ENCODE data around the gene PDE8B. TPM values are rescaled to one million over a fixed set of nuclear protein-coding genes. Genes with fewer than 3 reads are reported as not detected.
A peak's percentile ranks its signal among the peaks of the same experiment; 100 is the strongest.

PDE8B gene
- total RNA-seq, 1 experiment from 2014 or later: 0.19 TPM

DNA sequence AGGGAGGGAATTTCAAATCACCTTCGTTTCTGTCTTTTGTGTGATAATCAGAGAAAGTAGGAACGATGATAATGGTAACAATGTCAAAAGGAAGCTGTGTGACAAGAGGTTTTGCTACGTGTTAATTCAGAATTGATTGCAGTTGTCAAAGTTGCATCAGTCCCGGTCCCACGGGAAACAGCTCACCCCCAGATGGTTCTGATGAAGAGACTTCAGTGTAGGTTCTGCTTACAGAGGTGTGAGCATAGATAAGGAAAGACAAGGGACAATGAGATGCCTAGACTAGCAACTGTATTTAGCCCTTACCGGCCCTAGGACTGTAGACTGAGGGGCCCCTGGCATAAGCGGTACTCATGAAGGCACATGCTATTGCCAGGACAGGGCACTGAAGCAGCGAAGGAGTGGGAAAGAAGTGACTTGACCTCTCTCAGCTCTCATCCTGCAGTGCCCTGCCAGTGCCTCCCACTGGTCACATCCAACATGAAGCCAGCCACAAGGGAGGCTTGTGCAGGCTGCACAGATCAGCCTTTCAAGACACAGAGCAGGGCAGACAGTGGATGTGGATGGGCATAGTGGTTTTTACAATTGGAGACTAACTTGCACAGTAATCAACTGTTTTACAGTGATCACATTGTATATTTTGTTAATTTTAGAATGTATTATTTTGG lies 21.1 kb downstream of the PDE8B start:
- DNase-seq (ENCODE audit: low spot score): no peak

DNA sequence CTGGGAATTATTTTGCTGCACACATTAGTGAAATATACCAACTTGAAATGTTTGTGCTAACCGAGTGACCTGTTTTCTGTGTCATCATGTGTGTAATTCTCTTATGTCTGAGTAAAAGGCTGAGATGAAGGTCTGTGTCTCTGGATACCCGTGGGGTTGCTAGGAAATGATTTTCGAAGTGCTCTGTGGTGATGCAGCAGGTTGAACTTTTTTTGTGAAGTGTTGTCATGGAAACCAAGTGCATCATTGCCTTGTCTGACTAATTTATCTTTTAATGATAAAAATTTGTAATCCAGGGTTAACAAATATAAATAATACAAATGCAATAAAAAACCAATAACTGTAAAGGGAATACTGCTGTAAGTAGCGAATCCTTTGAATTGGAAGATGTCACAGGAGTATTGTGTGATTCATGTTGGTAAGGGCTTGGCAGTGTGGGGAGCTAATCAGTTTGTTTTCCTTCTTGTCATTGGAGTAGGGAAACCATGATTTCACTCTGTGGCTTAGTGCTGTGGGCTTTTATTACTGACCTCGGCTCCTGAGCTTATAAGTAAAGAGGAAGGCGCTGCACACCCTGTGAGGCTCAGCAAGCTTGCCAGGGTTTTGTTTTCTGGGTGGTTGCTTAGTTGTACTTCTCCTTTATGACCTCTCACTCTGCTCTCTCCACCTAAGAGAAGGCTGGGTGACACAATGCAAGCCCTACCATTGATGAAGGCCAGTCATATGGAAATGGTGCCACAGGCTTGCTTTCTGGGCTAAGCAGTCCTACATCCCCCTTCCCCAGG lies 22.3 kb downstream of the PDE8B start:
- peak; percentile 24 for DNase-seq (ENCODE audit: low spot score)

DNA sequence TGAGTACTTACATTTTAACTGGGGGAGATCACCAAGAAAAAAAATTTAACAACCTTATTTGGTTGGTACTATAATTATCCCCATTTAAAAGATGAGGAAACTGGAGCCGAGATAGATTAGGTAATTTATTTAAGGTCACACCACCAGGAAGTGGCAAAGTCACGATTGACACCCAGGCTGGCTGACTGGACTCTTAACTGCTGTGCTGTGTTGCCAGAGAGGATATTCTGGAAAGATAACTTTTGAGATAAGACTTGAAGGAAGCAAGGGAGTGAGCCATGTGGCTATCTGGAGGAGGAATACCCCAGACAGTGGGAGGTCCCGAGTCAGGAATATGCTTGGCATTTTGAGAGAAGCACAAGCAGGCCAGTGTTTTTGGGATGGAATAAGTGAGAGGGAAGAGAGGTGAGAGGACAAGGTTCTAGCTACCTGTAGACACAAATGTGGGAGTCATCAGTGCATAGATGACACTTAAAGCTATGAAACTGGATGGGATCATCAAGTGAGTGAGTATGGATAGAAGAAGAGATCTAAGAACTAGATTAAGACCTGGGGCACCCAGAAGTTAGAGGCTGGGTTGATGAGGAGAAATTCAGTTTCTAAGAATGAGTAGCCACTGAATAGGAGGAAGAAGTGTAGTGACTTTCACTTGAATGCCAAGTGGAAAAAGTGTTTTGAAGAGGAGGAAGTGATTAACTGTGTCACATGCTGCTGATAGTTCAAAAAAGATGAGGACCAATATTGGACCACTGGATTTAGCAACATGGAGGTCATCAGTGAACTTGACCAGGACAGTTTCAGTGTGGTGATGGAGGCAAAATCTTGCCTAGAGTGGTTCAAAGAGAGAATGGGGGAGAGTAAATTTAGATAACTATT lies 25.6 kb downstream of the PDE8B start:
- no peak for DNase-seq (ENCODE audit: low spot score)

DNA sequence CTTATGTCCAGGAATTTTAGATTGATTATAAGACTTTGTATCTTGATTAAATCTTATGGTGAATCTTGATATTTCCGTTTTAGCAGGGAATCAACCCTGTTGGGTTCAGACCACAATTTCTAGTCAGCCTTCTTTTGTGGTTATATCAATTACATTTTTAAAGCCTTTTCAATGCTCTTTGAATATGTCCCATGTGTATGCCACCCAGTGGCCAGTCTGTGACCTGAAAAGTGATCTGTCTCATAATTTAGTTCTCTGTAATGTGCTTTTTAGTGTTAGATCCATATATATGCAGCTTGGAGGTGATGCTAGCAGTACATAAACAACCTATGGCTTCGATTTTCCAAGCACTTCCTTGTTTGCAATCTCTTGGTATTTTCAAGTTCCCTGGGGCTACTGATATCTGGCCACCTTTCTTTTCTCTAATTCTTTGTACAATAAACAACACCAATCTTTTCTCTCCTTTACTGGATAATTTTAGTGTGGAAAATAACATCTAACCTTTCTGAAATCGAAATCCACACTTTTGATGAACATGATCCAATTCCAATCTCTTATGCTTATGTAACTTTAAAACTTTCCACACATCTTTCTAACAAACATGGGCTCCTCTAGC lies 28.8 kb downstream of the PDE8B start:
- DNase-seq (ENCODE audit: low spot score): no peak

DNA sequence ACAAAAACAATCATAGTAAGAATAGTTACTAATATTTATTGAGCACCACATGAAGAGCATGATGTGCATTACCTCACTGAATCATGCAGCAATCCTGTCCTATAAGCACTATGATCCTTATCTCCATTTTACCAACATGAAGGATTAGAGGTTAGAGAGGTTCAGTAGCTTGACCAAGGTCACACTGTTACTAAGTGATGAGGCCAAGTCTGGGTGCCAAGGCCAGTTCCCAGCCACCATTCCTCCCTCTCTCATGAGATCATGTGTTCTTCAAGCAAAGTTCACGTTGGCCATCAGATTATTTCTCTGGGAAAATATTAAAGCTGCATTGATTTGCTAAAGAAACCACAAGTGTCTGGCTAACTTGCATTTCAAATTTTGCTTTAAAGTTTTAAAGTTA lies 31.0 kb downstream of the PDE8B start:
- DNase-seq (ENCODE audit: low spot score): no peak

DNA sequence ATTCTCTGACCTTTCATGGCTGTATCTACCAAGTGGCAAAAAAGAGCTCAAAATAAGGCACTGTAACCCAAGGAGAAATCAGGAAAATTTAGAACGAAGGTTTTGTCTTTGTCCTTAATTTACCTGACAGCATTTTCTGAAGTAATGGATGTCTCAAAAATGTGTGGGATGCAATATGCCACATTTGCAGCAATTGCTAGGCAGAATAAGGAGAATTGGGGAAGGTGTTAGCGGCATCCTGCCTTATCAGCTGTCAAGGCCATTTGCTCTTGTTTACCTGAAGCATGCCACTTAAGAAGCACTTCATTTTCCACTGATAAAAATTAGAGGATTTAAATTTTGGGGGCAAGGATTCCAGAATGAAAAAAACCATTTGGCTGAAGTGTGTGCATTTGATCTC lies 39.0 kb downstream of the PDE8B start:
- no peak for DNase-seq (ENCODE audit: low spot score)

DNA sequence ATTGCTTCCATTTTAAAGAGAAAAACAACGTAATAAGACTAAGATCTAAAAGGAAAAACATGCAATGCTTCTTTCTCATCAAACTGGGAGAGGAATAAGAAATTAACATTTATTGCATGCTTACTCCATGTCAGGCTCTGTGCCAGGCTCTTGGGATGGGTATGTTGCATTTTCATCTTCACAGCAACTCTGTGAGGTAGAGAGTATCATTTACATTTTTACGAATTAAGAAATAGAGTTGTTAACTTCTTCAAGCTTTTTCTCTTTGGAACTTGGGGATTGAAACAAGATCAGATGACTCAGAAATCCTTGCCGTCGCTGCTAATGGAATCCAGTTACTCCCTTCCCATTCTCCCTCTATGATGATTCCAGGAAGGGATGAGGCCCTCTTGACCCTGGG lies 39.5 kb downstream of the PDE8B start:
- no peak for DNase-seq (ENCODE audit: low spot score)

DNA sequence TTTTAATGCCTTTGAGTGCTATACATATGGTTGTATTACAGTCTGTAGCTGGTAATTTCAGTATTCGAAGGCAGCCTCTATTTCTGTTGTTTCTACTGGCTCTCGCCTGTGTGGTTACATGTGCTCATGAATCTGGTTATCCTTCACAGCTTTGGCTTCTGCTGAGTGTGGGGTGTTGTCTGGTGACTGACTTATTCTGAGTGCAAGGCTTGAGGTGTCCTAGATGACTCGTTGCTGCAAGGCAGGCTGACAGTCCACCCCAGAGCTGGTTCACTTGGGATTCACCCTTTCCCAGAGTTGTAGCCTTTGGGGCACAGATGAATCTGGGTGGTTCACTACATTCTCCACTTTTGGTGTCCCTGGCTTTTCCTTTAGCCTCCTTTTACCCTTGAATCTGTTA lies 41.4 kb downstream of the PDE8B start:
- no peak for DNase-seq (ENCODE audit: low spot score)

DNA sequence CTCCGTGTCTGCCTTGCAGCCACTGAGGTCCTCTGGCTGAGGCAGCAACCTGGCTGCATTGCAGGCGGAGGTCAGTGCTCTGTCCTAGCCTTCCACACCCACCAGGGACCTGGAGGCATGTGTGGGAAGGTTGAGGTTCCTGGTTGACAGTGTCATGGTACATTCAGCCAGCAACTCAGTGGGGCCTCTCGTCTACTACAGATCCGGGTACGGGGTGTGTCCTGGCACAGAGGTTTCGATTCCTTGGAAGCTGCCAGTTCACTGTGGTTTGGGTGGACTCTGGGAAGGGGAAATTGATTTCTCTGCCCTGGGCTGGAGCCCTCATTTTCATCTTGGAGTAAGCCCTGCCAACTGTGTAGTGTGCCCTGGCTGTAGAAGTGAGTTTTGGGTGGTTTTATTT lies 45.1 kb downstream of the PDE8B start:
- DNase-seq (ENCODE audit: low spot score): no peak

DNA sequence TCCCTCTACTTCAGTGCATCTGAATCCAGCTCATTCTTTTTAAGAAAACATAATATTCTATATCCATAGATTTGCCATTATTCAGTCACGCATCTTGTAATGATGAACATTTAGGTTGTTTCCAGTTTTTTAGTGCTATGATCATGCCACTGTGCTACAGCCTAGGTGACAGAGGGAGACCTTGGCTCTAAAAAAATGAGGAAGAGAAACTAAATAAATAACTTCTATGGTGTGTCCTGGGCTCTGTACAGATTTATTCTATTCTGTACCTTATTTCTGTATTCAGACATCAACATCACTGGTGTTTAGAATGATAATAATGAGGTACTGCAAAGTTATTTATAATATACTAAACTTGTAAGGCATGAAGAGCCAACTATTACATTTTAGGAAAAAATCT lies 45.9 kb downstream of the PDE8B start:
- no peak for DNase-seq (ENCODE audit: low spot score)

DNA sequence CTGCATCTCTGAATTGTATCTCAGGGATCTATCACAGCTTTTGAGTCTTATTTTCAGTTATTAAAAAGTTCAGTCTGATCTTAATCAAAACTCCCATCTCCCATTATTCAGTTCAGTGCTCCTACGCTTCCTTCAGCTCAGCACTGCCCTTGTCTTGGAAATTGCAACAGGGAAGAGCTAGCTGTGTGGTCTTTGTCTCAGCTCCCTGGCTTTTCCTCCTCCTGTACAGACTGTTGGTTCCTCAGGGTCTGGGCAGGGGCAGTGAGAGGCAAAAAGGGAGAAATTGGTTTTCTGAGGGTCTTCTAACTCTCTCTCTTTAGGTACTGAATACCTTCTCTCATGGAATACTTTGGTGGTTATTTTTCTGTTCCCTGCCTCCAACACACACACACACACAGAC lies 48.2 kb downstream of the PDE8B start:
- no peak for DNase-seq (ENCODE audit: low spot score)

DNA sequence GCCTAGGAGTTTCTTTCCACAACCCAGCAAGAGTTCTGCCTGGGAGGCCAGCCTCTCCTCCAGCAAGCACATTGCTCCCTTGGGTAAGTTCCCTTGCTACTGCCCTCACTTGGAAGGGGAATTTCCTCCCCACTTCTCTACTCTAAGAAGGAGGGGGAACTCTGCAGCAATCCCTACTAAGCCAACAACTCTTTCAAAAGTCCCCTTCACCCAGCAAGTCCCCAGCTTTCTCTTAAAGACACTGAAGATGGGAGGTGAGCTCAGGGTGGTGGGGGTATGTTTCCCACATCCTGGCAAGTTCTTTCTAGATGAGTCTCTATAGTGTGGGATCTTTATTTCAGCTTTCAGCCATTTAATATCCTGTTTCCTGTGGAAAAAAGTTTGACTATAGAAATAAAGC lies 49.0 kb downstream of the PDE8B start:
- DNase-seq (ENCODE audit: low spot score): no peak

DNA sequence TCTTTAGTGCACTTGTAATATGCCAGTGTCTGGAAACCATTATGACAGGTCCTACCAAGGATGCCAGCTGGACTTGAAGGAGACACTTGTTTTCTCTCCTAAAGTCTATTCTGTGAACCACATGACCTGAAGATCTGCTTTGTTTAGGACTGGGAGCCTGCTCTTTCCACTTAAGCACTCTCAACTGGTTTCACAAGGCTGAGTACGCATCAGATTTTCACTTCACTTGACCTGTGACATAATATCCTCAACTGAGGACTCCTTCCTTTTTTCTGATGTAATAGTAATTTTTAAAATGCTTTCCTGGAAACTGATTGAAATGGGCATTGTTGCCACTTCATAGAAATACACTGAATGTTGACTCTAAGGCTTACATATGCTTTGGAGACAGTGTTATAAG lies 52.2 kb downstream of the PDE8B start:
- no peak for DNase-seq (ENCODE audit: low spot score)

DNA sequence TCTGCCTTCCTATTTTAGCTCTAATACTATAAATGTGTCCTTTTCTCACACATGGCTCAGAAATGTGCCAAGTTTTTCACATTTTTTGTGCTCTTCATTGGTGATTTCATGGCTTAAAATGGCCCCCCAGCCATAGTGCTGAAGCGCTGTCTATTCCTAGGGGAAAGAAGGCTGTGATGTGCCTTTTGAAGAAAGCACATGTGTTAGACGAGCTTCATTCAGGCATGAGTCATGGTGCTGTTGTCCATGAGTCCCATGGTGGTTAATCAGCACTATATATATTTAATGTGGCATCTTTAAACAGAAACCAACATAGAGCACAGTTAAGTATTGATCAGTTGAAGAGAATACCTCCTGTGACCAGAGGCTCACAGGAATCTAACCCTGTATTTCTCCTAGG lies 55.8 kb downstream of the PDE8B start:
- DNase-seq (ENCODE audit: low spot score): no peak

DNA sequence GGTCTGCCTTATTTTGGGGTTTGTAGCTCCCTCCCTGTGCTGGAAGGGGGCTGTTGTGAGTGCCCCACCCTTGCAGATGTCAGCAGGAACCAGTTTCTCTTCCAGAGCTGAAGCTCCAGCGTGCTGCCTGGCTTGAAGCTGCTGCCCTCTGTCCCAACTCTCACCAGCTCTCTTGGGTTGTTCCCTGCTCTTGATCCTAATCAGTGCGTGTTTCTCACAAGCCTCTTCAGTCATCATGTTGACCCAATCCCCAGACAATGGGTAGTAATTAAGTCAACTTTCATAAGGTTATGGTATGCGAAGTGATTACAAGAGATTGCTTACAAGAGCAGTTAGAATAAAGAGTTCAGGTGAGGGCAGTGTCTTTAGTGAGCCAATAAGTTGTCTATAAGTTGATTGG lies 57.0 kb downstream of the PDE8B start:
- DNase-seq (ENCODE audit: low spot score): no peak

DNA sequence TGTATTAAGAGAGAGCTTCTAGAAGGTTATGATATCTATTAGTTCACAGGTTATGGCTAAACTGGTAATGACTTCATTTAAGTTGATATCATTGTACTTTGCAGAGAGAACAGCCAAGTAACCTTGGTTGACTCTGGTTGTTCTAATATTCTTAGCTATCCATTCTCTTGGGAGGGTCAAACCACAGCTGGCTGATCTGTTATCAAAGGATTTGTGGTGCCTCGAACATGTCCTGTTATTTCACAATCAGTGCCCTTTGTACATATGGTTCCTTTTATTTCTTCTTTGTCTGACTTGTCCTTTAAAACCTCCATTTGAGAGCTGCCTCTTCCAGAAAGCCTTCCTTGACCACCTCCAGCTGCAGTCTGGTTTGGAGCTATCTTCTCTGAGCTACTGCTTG lies 61.7 kb downstream of the PDE8B start:
- DNase-seq (ENCODE audit: low spot score): no peak

DNA sequence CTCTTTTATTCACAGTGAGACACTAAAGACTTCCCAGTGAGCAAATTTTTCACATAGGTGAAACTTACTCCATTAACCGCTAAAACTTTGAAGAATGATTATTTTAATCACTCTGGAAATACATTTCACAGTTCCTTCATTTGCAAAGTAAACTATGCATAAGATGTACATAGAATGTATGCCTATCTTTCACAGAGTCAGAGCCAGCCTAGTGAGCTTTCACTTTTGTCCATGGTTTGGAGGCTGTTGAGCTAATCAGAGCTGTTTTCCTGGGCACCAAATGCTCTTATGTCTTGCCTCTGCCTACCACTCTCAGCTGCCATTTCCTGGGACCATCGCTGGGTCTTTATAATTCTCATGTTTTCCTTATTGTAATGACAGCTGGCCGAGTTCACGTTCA lies 67.3 kb downstream of the PDE8B start:
- DNase-seq (ENCODE audit: low spot score): no peak

DNA sequence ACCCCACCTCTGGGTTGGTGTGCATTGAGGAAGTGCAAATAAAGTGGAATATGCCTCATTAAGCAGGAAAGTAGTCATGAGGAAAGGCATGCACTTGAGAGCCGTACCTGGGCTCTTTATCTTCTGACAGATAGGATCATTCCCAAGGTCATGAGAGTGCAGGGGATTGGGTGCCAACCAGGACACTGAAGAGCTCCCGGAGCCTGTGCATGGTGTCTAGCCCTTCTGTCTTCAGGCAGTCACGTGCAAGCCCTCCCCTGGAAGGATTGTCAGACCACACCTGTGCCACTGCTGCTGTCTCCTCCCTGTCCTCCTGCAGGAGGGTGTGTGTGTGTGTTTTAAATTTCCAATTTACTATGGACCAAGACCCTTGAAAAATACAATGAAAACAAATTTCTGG lies 69.6 kb downstream of the PDE8B start:
- no peak for DNase-seq (ENCODE audit: low spot score)

DNA sequence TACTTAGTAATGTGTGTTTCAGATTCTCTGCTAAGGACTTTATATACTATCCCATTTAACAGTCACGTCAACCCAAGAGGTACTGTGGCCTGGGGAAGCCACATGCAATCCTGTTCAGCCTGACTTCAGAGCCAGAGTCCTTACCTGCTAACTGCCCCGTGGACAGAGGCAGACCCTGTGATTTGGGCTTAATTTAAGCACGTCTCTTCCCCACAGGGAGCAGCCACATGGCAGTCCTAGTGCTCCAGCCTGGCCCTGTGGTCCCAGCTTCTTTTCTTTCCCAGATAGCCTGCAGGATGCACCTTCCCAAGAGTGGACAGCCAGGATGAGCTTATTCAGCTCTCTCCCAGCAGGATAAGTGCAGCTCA lies 71.5 kb downstream of the PDE8B start:
- no peak for DNase-seq (ENCODE audit: low spot score)

DNA sequence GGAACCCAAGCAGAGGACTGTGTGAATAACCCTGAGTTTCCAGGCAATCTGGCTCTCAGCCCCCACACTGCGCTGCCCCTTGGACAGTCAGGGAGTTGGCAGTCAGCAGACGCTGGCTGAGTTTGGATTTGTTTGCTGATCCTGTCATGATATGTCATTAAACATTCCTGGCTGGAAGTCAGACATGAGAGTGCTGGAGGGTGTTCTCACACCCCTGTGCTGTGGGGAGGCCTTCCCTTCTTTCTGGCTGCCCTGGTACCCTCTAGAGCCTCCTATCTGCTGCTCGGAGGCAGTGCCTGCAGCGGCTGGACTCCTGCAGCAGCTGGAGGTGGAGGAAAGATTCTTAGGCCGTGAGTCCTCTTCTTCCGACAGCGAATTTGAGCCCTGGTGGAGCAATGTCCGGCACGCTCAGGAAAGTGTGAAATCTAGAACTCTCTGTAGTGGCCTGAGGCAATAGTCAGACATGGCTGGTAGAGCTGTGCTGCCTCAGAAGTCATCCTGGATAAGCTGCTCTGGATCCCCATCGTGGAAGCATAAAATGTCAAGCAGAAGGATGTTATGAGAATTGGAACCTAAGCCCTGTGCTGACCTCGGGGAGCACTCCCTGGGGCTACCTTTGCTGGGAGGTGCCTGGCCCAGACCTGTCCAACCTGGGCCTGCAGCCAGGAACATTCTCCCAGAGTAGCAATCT lies 72.0 kb downstream of the PDE8B start:
- DNase-seq (ENCODE audit: low spot score): no peak

DNA sequence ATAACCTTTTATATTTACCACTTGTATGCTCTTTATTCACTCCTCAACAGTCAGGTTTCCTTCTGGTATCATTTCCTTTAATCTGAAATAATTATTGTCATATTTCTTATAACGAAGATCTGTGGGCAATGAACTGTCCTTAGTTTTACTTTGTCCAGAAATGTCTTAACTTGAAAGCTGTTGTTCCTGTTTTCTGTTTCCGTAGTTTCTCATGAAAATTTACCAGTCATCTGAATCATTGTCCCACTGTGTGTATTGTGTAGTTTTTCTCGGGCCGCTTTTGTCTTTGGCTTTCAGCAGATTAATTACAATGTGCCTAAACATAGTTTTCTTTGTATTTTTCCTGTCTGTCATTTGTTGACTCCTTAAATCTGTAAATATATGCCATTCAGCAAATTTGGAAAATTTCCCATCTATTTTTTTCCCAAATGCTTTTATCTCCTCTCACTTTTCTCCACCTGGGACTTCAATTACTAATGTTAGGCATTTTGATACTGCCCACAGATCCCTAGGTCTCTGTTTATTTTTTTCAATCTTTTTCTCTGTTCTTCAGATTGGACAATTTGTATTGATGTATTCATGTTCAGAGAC lies 74.9 kb downstream of the PDE8B start:
- DNase-seq (ENCODE audit: low spot score): no peak

All from H4 (cell line).